Subcutaneous abdominal adipose tissue (tissue), 5 donors: ENCODE results near the gene ATL1.
"Not testable (repeated sequence)": the region's sequence is repeated elsewhere in the genome, so short reads cannot be mapped to it uniquely, and the experiment has no call there.

Experiments used
- H3K27ac ChIP-seq: one replicate; pipeline ENCODE4 v1.7.0; 2013; ENCODE audit warnings: low read depth, mild to moderate bottlenecking, inconsistent platforms, low read length, moderate library complexity
- H3K27me3 ChIP-seq, 5 donors: one replicate each; pipeline ENCODE4 v1.7.0; 2013; ENCODE audit warnings: low read length in 5 of 5, inconsistent platforms in 1 of 5; ENCODE audit not compliant: control insufficient read depth in 5 of 5, insufficient read depth in 4 of 5
- H3K36me3 ChIP-seq, 5 donors: one replicate each; pipeline ENCODE4 v1.7.0; 2013; ENCODE audit warnings: low read length in 5 of 5; ENCODE audit not compliant: control insufficient read depth in 5 of 5, insufficient read depth in 5 of 5
- H3K4me1 ChIP-seq, 5 donors: one replicate each; pipeline ENCODE4 v1.7.0; 2013; ENCODE audit warnings: low read length in 5 of 5, mild to moderate bottlenecking in 3 of 5, moderate library complexity in 1 of 5; ENCODE audit not compliant: control insufficient read depth in 5 of 5, insufficient read depth in 5 of 5
- H3K4me3 ChIP-seq, 5 donors: one replicate each; pipeline ENCODE4 v1.7.0; 2013; ENCODE audit warnings: low read length in 5 of 5, low read depth in 1 of 5
- H3K9ac ChIP-seq, 5 donors: one replicate each; pipeline ENCODE4 v1.7.0; 2013; ENCODE audit warnings: low read length in 5 of 5, mild to moderate bottlenecking in 4 of 5, moderate library complexity in 3 of 5
- H3K9me3 ChIP-seq, 5 donors: one replicate each; pipeline ENCODE4 v1.7.0; 2013; ENCODE audit warnings: low read length in 5 of 5; ENCODE audit not compliant: control insufficient read depth in 5 of 5
- donor health status: healthy.
- donor health status: healthy.
- donor health status: healthy.
- donor health status: healthy.
- donor health status: healthy.

ATL1 gene

DNA sequence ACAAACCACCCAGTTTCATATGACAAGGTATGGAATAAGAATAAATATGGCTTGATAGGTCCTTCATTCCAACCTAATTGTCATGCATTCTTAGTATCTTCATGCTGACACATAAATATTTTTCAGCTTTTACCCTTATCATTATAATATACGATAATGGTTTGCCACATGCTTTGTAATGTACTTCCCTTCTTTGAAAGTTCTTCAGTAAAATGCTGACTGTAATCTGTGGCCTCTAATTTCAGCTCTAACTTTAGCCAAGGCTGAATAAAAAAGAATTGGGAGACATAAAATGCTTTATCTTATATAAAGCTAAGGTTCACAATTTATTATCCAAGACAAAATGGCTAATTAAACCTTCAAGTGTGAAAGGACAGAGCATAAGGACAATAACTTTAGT lies 24.9 kb upstream of the ATL1 start:
- H3K4me3 ChIP-seq: no peak overlapping the region
- H3K9me3 ChIP-seq: no peaks in the 10 kb centered on the region
- H3K36me3 ChIP-seq: no peaks in the 10 kb centered on the region
- no peak overlapping the region for H3K9ac ChIP-seq
- H3K4me1 ChIP-seq: peaks cover 6 to 27% (median 22%) of the 10 kb centered on the region in 5 donors
- H3K27ac ChIP-seq: no peak overlapping the region
- no peaks in the 10 kb centered on the region for H3K27me3 ChIP-seq

DNA sequence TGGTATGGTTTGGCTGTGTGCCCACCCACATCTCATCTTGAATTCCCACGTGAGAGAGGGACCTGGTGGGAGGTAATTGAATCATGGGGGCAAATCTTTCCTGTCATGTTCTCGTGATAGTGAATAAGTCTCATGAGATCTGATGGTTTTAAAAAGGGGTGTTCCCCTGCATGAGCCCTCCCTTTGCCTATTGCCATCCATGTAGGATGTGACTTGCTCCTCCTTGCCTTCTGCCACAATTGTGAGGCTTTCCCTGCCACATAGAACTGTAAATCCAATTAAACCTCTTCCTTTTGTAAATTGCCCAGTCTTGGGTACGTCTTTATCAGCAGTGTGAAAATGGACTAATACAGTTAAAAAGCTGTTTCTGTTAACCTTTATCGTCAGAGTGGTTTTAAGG lies 21.9 kb upstream of the ATL1 start:
- H3K27me3 ChIP-seq, H3K36me3 ChIP-seq, H3K4me1 ChIP-seq, H3K4me3 ChIP-seq, H3K27ac ChIP-seq, H3K9ac ChIP-seq, H3K9me3 ChIP-seq: not testable (repeated sequence)

DNA sequence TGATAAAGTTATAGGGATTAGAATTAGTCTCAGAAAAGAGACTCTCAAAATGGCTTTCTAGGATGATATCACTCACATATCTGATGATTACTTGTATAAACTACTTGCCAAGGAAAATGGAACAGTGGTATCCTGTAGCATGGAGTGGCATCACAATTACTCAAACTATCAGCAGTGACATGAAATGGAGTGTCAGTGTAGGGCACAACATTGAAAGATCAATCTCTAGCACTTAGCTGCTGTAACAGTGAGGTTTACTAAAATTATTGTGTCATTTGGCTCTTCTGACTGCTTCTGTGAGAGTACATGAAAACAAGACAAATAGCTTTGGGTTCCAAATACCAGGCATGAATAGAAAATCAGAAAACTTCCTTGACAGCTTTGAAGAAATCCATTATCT lies 20.9 kb upstream of the ATL1 start:
- Histone ChIP-seq H3K4me1 (no peaks in the 10 kb centered on the region), H3K27me3 (no peaks in the 10 kb centered on the region), H3K27ac (no peak overlapping the region), H3K9ac (no peak overlapping the region), H3K36me3 (no peaks in the 10 kb centered on the region), H3K9me3 (no peaks in the 10 kb centered on the region), H3K4me3 (no peak overlapping the region)

DNA sequence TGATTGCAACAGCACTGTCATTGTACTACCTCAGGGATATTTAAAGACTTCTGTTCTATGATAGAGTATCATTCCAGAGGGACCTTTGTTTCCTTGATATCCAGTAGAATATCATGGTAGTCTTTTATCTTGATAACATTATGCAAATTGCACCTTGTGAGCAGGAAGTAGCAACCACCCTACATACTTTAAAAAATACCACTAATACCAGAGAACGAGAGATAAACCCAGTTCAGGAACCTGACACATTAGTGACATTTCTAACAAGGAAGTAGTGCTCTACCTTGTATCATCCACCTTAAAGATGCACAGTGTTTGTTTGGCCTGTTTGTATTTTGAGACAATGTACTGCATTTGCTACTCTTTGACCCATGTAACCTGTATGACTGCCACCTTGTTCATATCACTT lies 18.8 kb upstream of the ATL1 start:
- Histone ChIP-seq H3K4me1 (no peaks in the 10 kb centered on the region), H3K4me3 (no peak overlapping the region), H3K27ac (no peak overlapping the region), H3K9me3 (no peaks in the 10 kb centered on the region), H3K36me3 (no peaks in the 10 kb centered on the region), H3K27me3 (no peaks in the 10 kb centered on the region), H3K9ac (no peak overlapping the region)

DNA sequence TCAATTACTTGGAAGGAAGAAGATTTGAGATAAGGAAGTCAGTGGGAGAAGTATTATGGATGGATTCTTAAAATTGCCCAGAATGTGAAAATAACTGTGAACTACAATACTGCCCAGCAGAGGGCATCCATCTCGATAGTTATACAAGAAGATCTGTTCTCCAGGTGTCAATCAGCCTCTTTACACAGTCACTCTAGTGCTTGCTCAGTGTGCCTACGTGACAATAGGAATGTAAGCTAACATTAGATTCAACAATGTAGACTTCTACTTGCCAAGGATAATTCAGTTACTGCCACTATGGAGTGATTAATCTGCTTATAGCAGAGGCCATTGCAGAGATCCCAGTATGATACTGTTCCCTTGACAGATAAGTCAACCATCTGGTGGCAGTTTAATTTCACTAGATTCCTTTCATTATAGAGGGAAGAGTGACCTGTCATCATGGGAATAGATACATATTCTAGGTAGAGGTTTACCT lies 17.0 kb upstream of the ATL1 start:
- H3K27ac ChIP-seq: no peak overlapping the region

DNA sequence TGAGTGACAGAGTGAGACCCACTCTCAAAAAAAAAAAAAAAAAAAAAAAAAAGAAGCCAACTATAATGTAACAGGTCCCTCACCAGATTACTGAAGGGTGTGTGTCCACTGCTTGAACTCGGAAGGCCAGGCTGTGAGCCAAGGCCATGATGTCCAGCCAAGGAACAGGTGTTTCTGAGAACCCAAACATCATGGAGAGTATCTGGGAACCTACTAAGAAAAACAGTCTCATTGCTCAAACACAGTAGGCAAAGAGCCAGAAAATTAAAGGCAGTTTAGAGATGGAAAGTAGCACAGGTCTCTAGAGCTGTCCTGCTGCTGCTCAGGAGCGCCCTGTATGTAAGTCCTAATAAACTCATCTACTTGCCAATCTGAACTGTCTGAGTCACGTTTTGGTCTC lies 15.0 kb upstream of the ATL1 start:
- H3K9me3 ChIP-seq: no peaks in the 10 kb centered on the region
- H3K27me3 ChIP-seq: no peaks in the 10 kb centered on the region
- H3K36me3 ChIP-seq: no peaks in the 10 kb centered on the region
- H3K9ac ChIP-seq: no peak overlapping the region
- H3K4me3 ChIP-seq: no peak overlapping the region
- no peak overlapping the region for H3K27ac ChIP-seq
- no peaks in the 10 kb centered on the region for H3K4me1 ChIP-seq

More for the DNA sequence above, 17.0 kb upstream of the ATL1 start:
- Histone ChIP-seq H3K27me3 (no peaks in the 10 kb centered on the region), H3K4me3 (no peak overlapping the region), H3K9ac (no peak overlapping the region), H3K4me1 (no peaks in the 10 kb centered on the region), H3K9me3 (no peaks in the 10 kb centered on the region), H3K36me3 (no peaks in the 10 kb centered on the region)

DNA sequence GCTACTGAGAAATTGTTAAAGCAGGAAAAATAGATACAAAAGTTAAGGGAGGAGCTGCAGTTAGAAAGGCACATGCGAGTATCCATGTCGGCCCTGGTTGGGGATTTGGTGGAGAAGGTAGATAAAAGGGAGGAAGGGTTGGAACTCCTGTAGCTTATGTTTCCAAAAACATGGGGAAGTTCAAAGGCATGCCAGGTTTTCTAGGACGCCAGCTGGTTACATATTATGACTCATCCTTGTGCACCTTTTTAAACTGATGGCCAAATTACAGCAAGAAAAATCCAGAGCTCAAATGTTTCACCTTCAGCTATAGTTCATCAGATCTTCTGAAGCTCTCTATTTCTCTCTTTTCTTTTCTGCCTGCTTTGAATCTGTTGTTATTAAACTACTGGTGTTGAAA lies 14.3 kb upstream of the ATL1 start:
- Histone ChIP-seq H3K9me3 (no peaks in the 10 kb centered on the region), H3K9ac (no peak overlapping the region), H3K4me1 (no peaks in the 10 kb centered on the region), H3K27me3 (no peaks in the 10 kb centered on the region), H3K36me3 (no peaks in the 10 kb centered on the region), H3K27ac (no peak overlapping the region), H3K4me3 (no peak overlapping the region)

DNA sequence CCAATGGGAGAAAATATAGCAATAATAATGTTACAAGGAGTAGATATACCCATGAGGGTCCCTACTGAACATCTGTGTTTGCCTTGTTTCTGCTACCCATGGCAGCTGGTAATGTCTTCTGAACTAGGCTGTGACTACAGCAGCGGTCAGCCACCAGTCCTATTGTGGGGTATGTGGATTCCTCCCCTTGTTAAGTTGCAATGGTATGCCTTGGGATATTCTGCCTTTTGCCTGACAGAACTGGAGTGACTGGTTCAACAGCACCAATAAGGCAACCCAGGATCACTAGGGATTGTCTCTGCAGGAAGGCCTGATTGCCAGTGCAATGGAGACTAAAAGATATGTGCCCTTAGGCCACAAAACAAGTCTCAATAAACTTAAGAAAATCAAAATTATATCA lies 9.7 kb upstream of the ATL1 start:
- Histone ChIP-seq H3K9me3 (no peaks in the 10 kb centered on the region), H3K4me3 (no peak overlapping the region), H3K4me1 (no peaks in the 10 kb centered on the region), H3K27me3 (no peaks in the 10 kb centered on the region), H3K9ac (no peak overlapping the region), H3K27ac (no peak overlapping the region), H3K36me3 (no peaks in the 10 kb centered on the region)

DNA sequence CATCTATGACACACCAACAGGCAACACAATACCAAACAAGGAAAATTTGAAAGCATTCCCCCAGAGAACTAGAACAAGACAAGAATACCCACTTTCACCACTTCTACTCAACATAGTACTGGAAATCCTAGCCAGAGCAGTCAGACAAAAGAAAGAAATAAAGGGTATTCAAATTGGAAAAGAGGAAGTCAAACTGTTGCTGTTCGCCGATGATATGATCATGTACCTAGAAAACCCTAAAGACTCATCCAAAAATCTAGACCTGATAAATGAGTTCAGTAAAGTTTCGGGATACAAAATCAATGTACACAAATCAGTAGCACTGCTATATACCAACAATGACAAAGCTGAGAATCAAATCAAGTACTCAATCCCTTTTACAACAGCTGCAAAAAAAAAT lies 8.1 kb upstream of the ATL1 start:
- no peaks in the 10 kb centered on the region for H3K36me3 ChIP-seq
- H3K27ac ChIP-seq: no peak overlapping the region
- no peaks in the 10 kb centered on the region for H3K4me1 ChIP-seq
- H3K27me3 ChIP-seq: no peaks in the 10 kb centered on the region
- H3K4me3 ChIP-seq: no peak overlapping the region
- no peak overlapping the region for H3K9ac ChIP-seq
- no peaks in the 10 kb centered on the region for H3K9me3 ChIP-seq

DNA sequence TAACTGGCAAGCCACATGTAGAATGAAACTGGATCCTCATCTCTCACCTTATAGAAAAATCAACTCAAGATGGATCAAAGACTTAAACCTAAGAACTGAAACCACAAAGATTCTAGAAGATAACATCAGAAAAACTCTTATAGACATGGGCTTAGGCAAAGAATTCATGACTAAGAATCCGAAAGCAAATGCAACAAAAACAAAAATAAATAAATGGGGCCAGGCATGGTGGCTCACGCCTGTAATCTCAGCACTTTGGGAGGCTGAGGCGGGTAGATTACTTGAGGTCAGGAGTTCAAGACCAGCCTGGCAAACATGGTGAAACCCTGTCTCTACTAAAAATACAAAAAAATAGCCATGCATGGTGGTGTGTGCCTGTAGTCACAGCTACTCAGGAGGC lies 7.1 kb upstream of the ATL1 start:
- H3K27ac ChIP-seq, H3K36me3 ChIP-seq, H3K9me3 ChIP-seq, H3K4me3 ChIP-seq, H3K9ac ChIP-seq, H3K27me3 ChIP-seq, H3K4me1 ChIP-seq: not testable (repeated sequence)

DNA sequence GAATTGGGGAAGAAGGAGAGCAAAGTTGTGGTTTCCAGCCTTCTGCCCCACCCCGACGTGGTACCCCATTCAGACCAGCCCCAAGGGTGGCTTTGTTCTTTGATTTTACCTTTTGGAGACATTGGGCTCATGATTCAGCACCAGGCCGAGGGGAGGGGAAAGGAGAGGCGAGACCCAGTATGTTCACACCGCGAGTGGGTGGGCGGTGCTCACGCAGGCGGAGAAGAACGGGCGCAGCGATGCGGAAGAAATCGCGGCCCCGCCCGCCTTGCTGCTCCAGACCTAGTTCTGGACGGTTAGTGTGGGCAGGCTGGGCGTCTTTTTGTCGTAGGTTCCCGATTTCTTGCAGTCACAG lies 963 bp downstream of the ATL1 start:
- peak overlapping the region; percentile 77 to 94 (median 93) for H3K4me3 ChIP-seq
- H3K27ac ChIP-seq: peak overlapping the region; percentile 77
- H3K36me3 ChIP-seq: no peaks in the 10 kb centered on the region
- H3K4me1 ChIP-seq: peaks cover 0 to 19% (median 12%) of the 10 kb centered on the region in 5 donors
- no peaks in the 10 kb centered on the region for H3K9me3 ChIP-seq
- H3K27me3 ChIP-seq: peaks cover 0 to 5% (median 0%) of the 10 kb centered on the region in 5 donors
- peak overlapping the region in 4 of 5 donors; percentile 60 to 71 (median 61) for H3K9ac ChIP-seq
